ENCODE data around the gene MBD5.
A peak's percentile ranks its signal among the peaks of the same experiment; 100 is the strongest.

The MBD5 gene

GRCh38 chr2:148517822-148518221, 496.9 kb downstream of the MBD5 start:
- no peak for TF ChIP-seq CTCF (IDR thresholded peaks at IDR 0.05; ENCODE audit: insufficient read depth, low read depth, low read length, missing control alignments)
- no peak overlapping the region for H3K4me3 ChIP-seq (ENCODE audit: low read depth, low read length)
- no peak for DNase-seq (ENCODE audit: low read depth)

DNA sequence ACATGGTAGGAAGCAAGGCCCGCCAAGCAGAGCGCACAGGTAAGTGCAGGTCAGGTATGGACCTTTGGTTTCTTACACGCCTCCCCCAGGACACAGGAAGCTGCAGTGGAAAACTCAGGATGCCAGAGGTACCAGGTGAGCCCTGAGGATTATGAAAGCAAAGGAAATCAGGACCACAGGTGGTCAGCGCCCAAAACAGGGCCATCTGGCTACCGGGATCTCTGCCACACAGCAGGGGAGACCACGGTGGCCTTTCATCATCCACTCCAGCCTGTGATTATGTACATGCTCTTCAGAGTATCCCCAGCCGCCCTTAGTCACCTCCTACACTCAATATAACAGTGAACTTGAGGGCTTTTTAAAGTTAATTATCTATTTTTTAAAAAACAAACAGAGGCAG, 498.1 kb downstream of the MBD5 start:
- DNase-seq (ENCODE audit: low read depth) = no peak

DNA sequence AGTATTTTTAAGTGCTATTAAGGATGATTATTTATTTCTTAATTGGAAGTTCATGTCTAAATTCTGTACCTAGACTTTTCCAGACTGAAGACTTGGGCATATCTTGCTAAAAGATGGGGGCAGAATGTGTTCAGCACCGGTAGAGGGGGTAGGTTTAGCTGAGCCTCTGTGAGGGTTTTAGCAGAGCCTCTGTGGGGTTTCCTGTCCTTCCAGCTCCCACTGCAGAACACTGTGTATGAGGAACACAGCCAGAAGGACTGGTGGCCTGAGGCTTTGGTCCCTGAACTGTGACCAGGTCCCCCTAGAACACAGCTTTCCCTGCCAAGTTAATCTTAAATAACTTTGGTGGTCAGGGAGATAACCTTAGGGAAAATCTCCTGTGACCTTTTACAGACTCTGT, 500.3 kb downstream of the MBD5 start:
- no peak for TF ChIP-seq CTCF (IDR thresholded peaks at IDR 0.05; ENCODE audit: insufficient read depth, low read depth, low read length, missing control alignments)
- H3K4me3 ChIP-seq (ENCODE audit: low read depth, low read length) = no peak overlapping the region
- DNase-seq (ENCODE audit: low read depth) = no peak

More for the DNA sequence above, 498.1 kb downstream of the MBD5 start:
- no peak for TF ChIP-seq CTCF (IDR thresholded peaks at IDR 0.05; ENCODE audit: insufficient read depth, low read depth, low read length, missing control alignments)
- no peak overlapping the region for H3K4me3 ChIP-seq (ENCODE audit: low read depth, low read length)

DNA sequence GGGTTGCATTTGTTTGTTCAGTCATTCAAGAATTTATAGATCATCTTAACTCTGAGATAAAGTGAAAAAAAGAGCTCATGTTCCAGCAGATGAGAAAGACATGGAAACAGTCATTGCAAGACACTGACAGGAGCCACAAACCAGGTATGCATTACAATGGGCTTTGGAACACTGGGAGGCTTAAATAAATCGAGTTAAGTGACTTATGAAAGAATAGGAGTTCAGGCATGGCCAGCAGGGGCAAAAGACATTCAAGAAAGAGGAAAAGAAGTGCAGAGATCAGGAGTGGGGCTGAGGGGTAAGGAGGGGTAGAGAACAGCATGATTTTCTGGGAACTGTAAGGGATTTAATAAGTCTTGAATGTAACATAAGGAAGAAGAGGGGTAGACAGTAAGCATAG, 502.4 kb downstream of the MBD5 start:
- DNase-seq (ENCODE audit: low read depth) = no peak
- no peak overlapping the region for H3K4me3 ChIP-seq (ENCODE audit: low read depth, low read length)
- TF ChIP-seq CTCF (IDR thresholded peaks at IDR 0.05; ENCODE audit: insufficient read depth, low read depth, low read length, missing control alignments) = no peak

DNA sequence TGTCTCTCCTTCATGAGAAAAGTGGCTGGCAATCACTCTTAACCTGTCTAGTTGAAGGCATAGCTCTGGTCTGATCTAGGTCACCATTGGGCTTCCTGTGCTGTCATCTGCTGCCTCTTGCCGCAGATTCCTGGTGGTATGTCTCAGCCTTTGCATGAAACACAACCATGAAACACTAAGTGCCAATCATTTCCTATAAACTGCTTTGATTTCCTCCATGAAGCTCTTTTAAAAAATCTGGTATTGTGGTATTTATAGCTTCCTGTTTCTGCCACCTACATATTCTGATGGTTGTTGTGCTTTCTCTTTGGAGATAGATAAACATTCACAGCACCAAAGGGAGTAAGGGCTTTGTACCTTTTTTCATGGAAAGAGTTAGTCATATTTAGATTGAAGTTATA, 503.6 kb downstream of the MBD5 start:
- H3K4me3 ChIP-seq (ENCODE audit: low read depth, low read length) = no peak overlapping the region
- no peak for TF ChIP-seq CTCF (IDR thresholded peaks at IDR 0.05; ENCODE audit: insufficient read depth, low read depth, low read length, missing control alignments)
- peak; percentile 31 for DNase-seq (ENCODE audit: low read depth)

DNA sequence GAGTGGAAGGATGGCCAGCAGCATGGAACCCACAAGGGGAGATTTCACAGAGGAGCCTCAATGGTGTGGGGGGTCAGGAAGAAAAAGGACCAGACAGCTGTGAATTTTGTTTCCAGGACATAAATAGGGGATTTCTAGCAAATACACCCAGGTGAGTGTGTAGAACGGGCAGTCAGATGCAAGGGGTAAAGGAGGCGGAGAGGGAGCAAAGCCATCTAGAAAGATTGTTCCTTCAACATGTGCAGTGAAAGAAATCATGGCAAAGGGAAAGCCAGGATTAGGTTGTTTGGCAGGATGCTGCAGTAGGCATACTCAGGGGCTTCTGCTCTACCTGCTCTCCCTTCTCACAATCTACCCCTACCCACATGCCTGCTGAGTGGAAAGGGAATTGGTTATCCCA, 504.2 kb downstream of the MBD5 start:
- DNase-seq (ENCODE audit: low read depth) = no peak
- TF ChIP-seq CTCF (IDR thresholded peaks at IDR 0.05; ENCODE audit: insufficient read depth, low read depth, low read length, missing control alignments) = no peak
- no peak overlapping the region for H3K4me3 ChIP-seq (ENCODE audit: low read depth, low read length)

GRCh38 chr2:148526509-148527346, 505.8 kb downstream of the MBD5 start:
- H3K4me3 ChIP-seq (ENCODE audit: low read depth, low read length) = no peak overlapping the region
- DNase-seq (ENCODE audit: low read depth) = no peak

More at GRCh38 chr2:148526509-148527346, 505.8 kb downstream of the MBD5 start:
- no peak for TF ChIP-seq CTCF (IDR thresholded peaks at IDR 0.05; ENCODE audit: insufficient read depth, low read depth, low read length, missing control alignments)

All from GM12865 (cell line).